HepG2 (cell line): Measurements from ENCODE around the gene PLIN5. TPM values are rescaled to one million over a fixed set of nuclear protein-coding genes. Genes with fewer than 3 reads are reported as not detected.

Experiments
- ATAC-seq: fragments of 200-7000 bp; cut with Tn5 transposase; 3 replicates; pipeline ENCODE4 v1.9.1; 2020; ENCODE audit warnings: mild to moderate bottlenecking, moderate library complexity
- BruUV-seq: library from RNA; stranded (reverse); fragments of 400-500 nt; replicated peaks from 2 replicates; lab custom pipeline; 2021; lab: Mats Ljungman, UMichigan
- CTCF ChIA-PET: fragments of 300-600 bp; formaldehyde crosslinking; extraction: SDS; loops from one replicate; lab custom pipeline; 2021; ENCODE audit warnings: low total read pairs, inconsistent platforms, low intra/inter-chr PET ratio; lab: Yijun Ruan, JAX
- POLR2A ChIA-PET: fragments of 350-600 bp; sonication (Branson Sonifier 250); formaldehyde crosslinking; loops from one replicate; lab custom pipeline; 2020; ENCODE audit warnings: antibody characterized with exemption, inconsistent platforms; lab: Yijun Ruan, JAX
- DNase-seq: peaks from one replicate; pipeline ENCODE4 v3.0.0-alpha.2; 2015; ENCODE audit warnings: low spot score
- FAIRE-seq: peaks from 3 replicates; lab custom pipeline; 2011; peaks lifted over from hg19 to GRCh38; lab: Jason Lieb, UNC
- H2AFZ ChIP-seq: one replicate; pipeline ENCODE4 v1.6.1; 2011; ENCODE audit warnings: low read length, inconsistent platforms
- H3K27ac ChIP-seq: fragments of 300-600 bp; 3 replicates; pipeline ENCODE4 v1.8.0; 2011; ENCODE audit warnings: mixed run types, mild to moderate bottlenecking, mixed read lengths, low read length, inconsistent platforms; ENCODE audit not compliant: insufficient read depth; ENCODE audit errors: extremely low read length
- H3K27me3 ChIP-seq, 2 experiments: fragments of 200-600 bp in 1 of 2; 2 replicates in 1 of 2; 3 replicates in 1 of 2; pipeline versions ENCODE4 v1.6.0 to v1.8.0; 2011; ENCODE audit warnings: low read length in 2 of 2, mild to moderate bottlenecking in 2 of 2, moderate library complexity in 2 of 2, inconsistent platforms in 1 of 2; ENCODE audit not compliant: insufficient read depth in 2 of 2, control insufficient read depth in 1 of 2
- H3K36me3 ChIP-seq, 2 experiments: fragments of 200-600 bp in 1 of 2; replicated peaks in 1 of 2; 2 replicates in 1 of 2; 3 replicates in 1 of 2; pipeline versions ENCODE4 v1.5.1 to v1.8.0; 2011; ENCODE audit warnings: low read length in 2 of 2, inconsistent platforms in 1 of 2; ENCODE audit not compliant: insufficient read depth in 2 of 2, control insufficient read depth in 1 of 2
- H3K4me1 ChIP-seq: 2 replicates; pipeline ENCODE4 v1.5.1; 2012; ENCODE audit warnings: low read length, inconsistent platforms; ENCODE audit not compliant: insufficient read depth
- H3K4me2 ChIP-seq: 2 replicates; pipeline ENCODE4 v1.6.0; 2011; ENCODE audit warnings: low read depth, low read length, inconsistent platforms
- H3K4me3 ChIP-seq, 3 experiments: fragments of 200-600 bp in 1 of 3; sonication (generic), shearing (Covaris generic) in 1 of 3; replicated peaks in 1 of 3; 2 replicates each; pipeline ENCODE4 v1.5.1; 2011 to 2016; ENCODE audit warnings: low read length in 3 of 3, inconsistent platforms in 2 of 3, low read depth in 2 of 3, mild to moderate bottlenecking in 2 of 3, control low read depth in 1 of 3, mixed read lengths in 1 of 3; ENCODE audit not compliant: insufficient read depth in 1 of 3
- H3K79me2 ChIP-seq: one replicate; pipeline ENCODE4 v1.6.1; 2011; ENCODE audit warnings: low read length, inconsistent platforms; ENCODE audit not compliant: insufficient read depth
- H3K9ac ChIP-seq: 2 replicates; pipeline ENCODE4 v1.6.0; 2011; ENCODE audit warnings: mild to moderate bottlenecking, low read depth, low read length, inconsistent platforms; ENCODE audit not compliant: insufficient read depth
- H3K9me3 ChIP-seq: 2 replicates; pipeline ENCODE4 v1.5.1; 2012; ENCODE audit warnings: mild to moderate bottlenecking, low read length
- H4K20me1 ChIP-seq: 2 replicates; pipeline ENCODE4 v1.6.0; 2011; ENCODE audit warnings: inconsistent platforms, mild to moderate bottlenecking, low read length, moderate library complexity; ENCODE audit not compliant: insufficient read depth
- ADNP ChIP-seq: sonication (generic); formaldehyde crosslinking; IDR thresholded peaks from 2 replicates; pipeline ENCODE4 v1.4.0; 2020; ENCODE audit warnings: missing genetic modification reagents
- AGO2 ChIP-seq: fragments of 200-400 bp; formaldehyde crosslinking; optimal IDR thresholded peaks from 2 replicates; pipeline ENCODE3; 2017; ENCODE audit warnings: mild to moderate bottlenecking, low read depth, low read length, moderate library complexity
- ATRX ChIP-seq: sonication (generic); formaldehyde crosslinking; IDR thresholded peaks from 2 replicates; pipeline ENCODE4 v1.4.0; 2020; ENCODE audit warnings: missing genetic modification reagents, borderline replicate concordance
- BCL6 ChIP-seq: IDR thresholded peaks from 2 replicates; pipeline ENCODE4 v1.6.1; 2016; ENCODE audit warnings: missing genetic modification reagents, missing compliant biosample characterization
- PCBP1 ChIP-seq: fragments of 200-400 bp; formaldehyde crosslinking; IDR thresholded peaks from 2 replicates; pipeline ENCODE4 v1.6.1; 2017; ENCODE audit warnings: mild to moderate bottlenecking, low read depth, low read length, borderline replicate concordance
- PLRG1 ChIP-seq: fragments of 450-650 bp; conservative IDR thresholded peaks from 2 replicates; pipeline ENCODE4 v1.6.1; 2016
- TCF7 ChIP-seq: sonication (generic); IDR thresholded peaks from 2 replicates; pipeline ENCODE4 v1.6.1; 2016; ENCODE audit warnings: antibody characterized with exemption, low read depth
- TOPORS ChIP-seq: sonication (generic); formaldehyde crosslinking; IDR thresholded peaks from 2 replicates; pipeline ENCODE4 v1.8.0; 2023; ENCODE audit warnings: mild to moderate bottlenecking, missing genetic modification reagents
- ZMYM3 ChIP-seq: sonication (generic); formaldehyde crosslinking; IDR thresholded peaks from 2 replicates; pipeline ENCODE4 v1.5.1; 2020; ENCODE audit warnings: mild to moderate bottlenecking, missing genetic modification reagents
- ZNF530 ChIP-seq: sonication (generic); formaldehyde crosslinking; IDR thresholded peaks from 2 replicates; pipeline ENCODE4 v1.5.0; 2020; ENCODE audit warnings: low read depth, mild to moderate bottlenecking, missing genetic modification reagents
- ZNF574 ChIP-seq: sonication (generic); formaldehyde crosslinking; IDR thresholded peaks from 2 replicates; pipeline ENCODE4 v1.4.0; 2020; ENCODE audit warnings: missing genetic modification reagents
- ZNF749 ChIP-seq: sonication (generic); formaldehyde crosslinking; IDR thresholded peaks from 2 replicates; pipeline ENCODE4 v1.8.0; 2022; ENCODE audit warnings: mild to moderate bottlenecking, missing genetic modification reagents, moderate library complexity, borderline replicate concordance
- WGBS: methylation state at CpG from one replicate; pipeline ENCODE4 v1.1.6; 2017; ENCODE audit warnings: low lambda C conversion rate; 5-methylcytosine and 5-hydroxymethylcytosine counted together
- in situ Hi-C: cut with HindIII; loops from 2 replicates; pipeline ENCODE4 v1.10.0; 2017; ENCODE audit warnings: low pct_unique_long_range_greater_than_20kb; ENCODE audit not compliant: extremely low pct_ligation_motif_present
- intact Hi-C: fragments of 100-400 bp; cut with micrococcal nuclease; formaldehyde crosslinking; loops from one replicate; pipeline ENCODE4 v1.10.0; 2022; ENCODE audit not compliant: unreplicated experiment
- polyA plus RNA-seq, 8 experiments: library from polyadenylated mRNA; depleted of rRNA in 3 of 8; stranded (reverse) in 7 of 8; unstranded in 1 of 8; fragments of >200 nt; fragmentation: Illumina TruSeq in 4 of 8; extraction: Trizol in 4 of 8; gene quantifications; 2 replicates each; pipeline versions ENCODE4 v1.2.1 to v1.2.3, GENCODE V29; 2011 to 2016; ENCODE audit warnings: low read depth in 4 of 8, missing spikeins in 1 of 8, mixed read lengths in 1 of 8; ENCODE audit not compliant: insufficient read depth in 1 of 8
- total RNA-seq, 5 experiments: library from RNA; depleted of rRNA; stranded (reverse); fragments of >200 nt; fragmentation: Illumina TruSeq; extraction: Trizol; gene quantifications; 2 replicates each; pipeline ENCODE4 v1.2.3, GENCODE V29; 2016; ENCODE audit warnings: low read depth in 1 of 5
- TF ChIP-seq, protein P1 (sequence below): conservative IDR thresholded peaks from 2 replicates; pipeline ENCODE4 v1.6.1; 2018; ENCODE audit warnings: missing genetic modification reagents
- TF ChIP-seq, protein P2 (sequence below): sonication (generic); formaldehyde crosslinking; IDR thresholded peaks from 2 replicates; pipeline ENCODE4 v1.5.1; 2020; ENCODE audit warnings: mild to moderate bottlenecking, missing genetic modification reagents, moderate library complexity
- TF ChIP-seq, protein P3 (sequence below): sonication (generic); formaldehyde crosslinking; IDR thresholded peaks from 2 replicates; pipeline ENCODE4 v1.4.0; 2020; ENCODE audit warnings: mild to moderate bottlenecking, missing genetic modification reagents

PLIN5 gene
- total and polyA plus RNA-seq, 2 of the 13 experiments (the other 11 are each of a cell fraction or from before 2014, with no cell fraction given): 1.8 to 4.8 TPM

GRCh38 chr19:4555657-4556561 lies 20.9 kb upstream of the PLIN5 start:
- WGBS: 98% methylated on average over 43 of the region's 43 CpGs
- DNase-seq: no peak
- Histone ChIP-seq H3K27me3 (no peaks in the 10 kb centered on the region), H3K9me3 (no peaks in the 10 kb centered on the region), H3K4me1 (no peaks in the 10 kb centered on the region), H3K27ac (no peak overlapping the region), H3K79me2 (peaks cover 6% of the 10 kb centered on the region), H2AFZ (no peak overlapping the region), H3K9ac (no peak overlapping the region), H3K36me3 (peaks cover 37 to 61% of the 10 kb centered on the region in 2 experiments), H3K4me3 (no peak overlapping the region), H3K4me2 (no peak overlapping the region), H4K20me1 (peaks cover 9% of the 10 kb centered on the region; the same call in 1 of the 2 replicates)
- ATAC-seq: no peak
- ChIA-PET POLR2A (interaction anchor here (1.4 kb wide), 1 partner anchor 21 kb away, joined by 4 read pairs; the partner anchor contains the start of gene PLIN5), CTCF (no interaction called here)
- no TSS peak for BruUV-seq
- FAIRE-seq: no peak
- intact Hi-C loops: no loop called here
- in situ Hi-C loops: no loop called here
- TF ChIP-seq PCBP1 (0 out of 2 replicates have a peak, but pooled peaks have one; percentile 22), TCF7 (no peak), TOPORS (CRISPR knock-in tag) (no peak), ZNF530 (CRISPR knock-in tag) (no peak), AGO2 (peak; percentile 61), ZNF749 (CRISPR knock-in tag) (0 out of 2 replicates have a peak, but pooled peaks have one; percentile 5), BCL6 (CRISPR knock-in tag) (no peak), ZNF574 (CRISPR knock-in tag) (no peak), ZMYM3 (CRISPR knock-in tag) (peak; percentile 61), ATRX (no peak), PLRG1 (no peak), ADNP (CRISPR knock-in tag) (no peak)
- TF ChIP-seq, protein P1, sequence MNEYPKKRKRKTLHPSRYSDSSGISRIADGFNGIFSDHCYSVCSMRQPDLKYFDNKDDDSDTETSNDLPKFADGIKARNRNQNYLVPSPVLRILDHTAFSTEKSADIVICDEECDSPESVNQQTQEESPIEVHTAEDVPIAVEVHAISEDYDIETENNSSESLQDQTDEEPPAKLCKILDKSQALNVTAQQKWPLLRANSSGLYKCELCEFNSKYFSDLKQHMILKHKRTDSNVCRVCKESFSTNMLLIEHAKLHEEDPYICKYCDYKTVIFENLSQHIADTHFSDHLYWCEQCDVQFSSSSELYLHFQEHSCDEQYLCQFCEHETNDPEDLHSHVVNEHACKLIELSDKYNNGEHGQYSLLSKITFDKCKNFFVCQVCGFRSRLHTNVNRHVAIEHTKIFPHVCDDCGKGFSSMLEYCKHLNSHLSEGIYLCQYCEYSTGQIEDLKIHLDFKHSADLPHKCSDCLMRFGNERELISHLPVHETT (CRISPR knock-in tag): no peak
- TF ChIP-seq, protein P2, sequence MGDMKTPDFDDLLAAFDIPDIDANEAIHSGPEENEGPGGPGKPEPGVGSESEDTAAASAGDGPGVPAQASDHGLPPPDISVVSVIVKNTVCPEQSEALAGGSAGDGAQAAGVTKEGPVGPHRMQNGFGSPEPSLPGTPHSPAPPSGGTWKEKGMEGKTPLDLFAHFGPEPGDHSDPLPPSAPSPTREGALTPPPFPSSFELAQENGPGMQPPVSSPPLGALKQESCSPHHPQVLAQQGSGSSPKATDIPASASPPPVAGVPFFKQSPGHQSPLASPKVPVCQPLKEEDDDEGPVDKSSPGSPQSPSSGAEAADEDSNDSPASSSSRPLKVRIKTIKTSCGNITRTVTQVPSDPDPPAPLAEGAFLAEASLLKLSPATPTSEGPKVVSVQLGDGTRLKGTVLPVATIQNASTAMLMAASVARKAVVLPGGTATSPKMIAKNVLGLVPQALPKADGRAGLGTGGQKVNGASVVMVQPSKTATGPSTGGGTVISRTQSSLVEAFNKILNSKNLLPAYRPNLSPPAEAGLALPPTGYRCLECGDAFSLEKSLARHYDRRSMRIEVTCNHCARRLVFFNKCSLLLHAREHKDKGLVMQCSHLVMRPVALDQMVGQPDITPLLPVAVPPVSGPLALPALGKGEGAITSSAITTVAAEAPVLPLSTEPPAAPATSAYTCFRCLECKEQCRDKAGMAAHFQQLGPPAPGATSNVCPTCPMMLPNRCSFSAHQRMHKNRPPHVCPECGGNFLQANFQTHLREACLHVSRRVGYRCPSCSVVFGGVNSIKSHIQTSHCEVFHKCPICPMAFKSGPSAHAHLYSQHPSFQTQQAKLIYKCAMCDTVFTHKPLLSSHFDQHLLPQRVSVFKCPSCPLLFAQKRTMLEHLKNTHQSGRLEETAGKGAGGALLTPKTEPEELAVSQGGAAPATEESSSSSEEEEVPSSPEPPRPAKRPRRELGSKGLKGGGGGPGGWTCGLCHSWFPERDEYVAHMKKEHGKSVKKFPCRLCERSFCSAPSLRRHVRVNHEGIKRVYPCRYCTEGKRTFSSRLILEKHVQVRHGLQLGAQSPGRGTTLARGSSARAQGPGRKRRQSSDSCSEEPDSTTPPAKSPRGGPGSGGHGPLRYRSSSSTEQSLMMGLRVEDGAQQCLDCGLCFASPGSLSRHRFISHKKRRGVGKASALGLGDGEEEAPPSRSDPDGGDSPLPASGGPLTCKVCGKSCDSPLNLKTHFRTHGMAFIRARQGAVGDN: 0 out of 2 replicates have a peak, but pooled peaks have one; percentile 9
- TF ChIP-seq, protein P3, sequence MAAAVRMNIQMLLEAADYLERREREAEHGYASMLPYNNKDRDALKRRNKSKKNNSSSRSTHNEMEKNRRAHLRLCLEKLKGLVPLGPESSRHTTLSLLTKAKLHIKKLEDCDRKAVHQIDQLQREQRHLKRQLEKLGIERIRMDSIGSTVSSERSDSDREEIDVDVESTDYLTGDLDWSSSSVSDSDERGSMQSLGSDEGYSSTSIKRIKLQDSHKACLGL (CRISPR knock-in tag): no peak
